Left lung (tissue), 10 donors: ENCODE results near the gene CMTR2. TPM values are rescaled to one million over a fixed set of nuclear protein-coding genes. Genes with fewer than 3 reads are reported as not detected.

ENCODE experiments used
- ATAC-seq: fragments of 200-7000 bp; cut with Tn5 transposase; one replicate; pipeline ENCODE4 v1.9.1; 2020; ENCODE audit warnings: moderate library complexity
- DNase-seq, 4 donors: peaks; one replicate each; pipeline ENCODE4 v3.0.0-alpha.2; 2013 to 2020
- H3K27ac ChIP-seq, 2 donors: fragments of 200-600 bp; sonication (generic) in 1 of 2; one replicate each; pipeline versions ENCODE4 v1.5.0 to v1.8.0; 2020 to 2021
- H3K27me3 ChIP-seq, 2 donors: fragments of 200-600 bp; sonication (generic) in 1 of 2; one replicate each; pipeline versions ENCODE4 v1.5.0 to v1.8.0; 2020 to 2021
- H3K36me3 ChIP-seq, 2 donors: fragments of 200-600 bp; sonication (generic) in 1 of 2; one replicate each; pipeline versions ENCODE4 v1.5.0 to v1.8.0; 2020 to 2021
- H3K4me1 ChIP-seq, 2 donors: fragments of 200-600 bp; one replicate each; pipeline ENCODE4 v1.8.0; 2021
- H3K4me3 ChIP-seq, 2 donors: fragments of 200-600 bp; sonication (generic) in 1 of 2; one replicate each; pipeline versions ENCODE4 v1.5.0 to v1.8.0; 2020 to 2021; ENCODE audit warnings: mild to moderate bottlenecking in 1 of 2
- H3K9me3 ChIP-seq, 2 donors: fragments of 200-600 bp; sonication (generic) in 1 of 2; one replicate each; pipeline versions ENCODE4 v1.5.0 to v1.8.0; 2020 to 2021
- intact Hi-C, 2 donors: fragments of 100-400 bp; cut with DNase I; formaldehyde crosslinking; loops; one replicate each; pipeline versions ENCODE4 v1.11.2 to v1.14.2; 2022
- polyA plus RNA-seq, 6 donors: library from polyadenylated mRNA; unstranded; fragments of 120-200 nt; gene quantifications; one replicate each; pipeline ENCODE4 v1.2.1, GENCODE V29; 2013; ENCODE audit not compliant: insufficient read length in 6 of 6
- total RNA-seq, 2 donors: library from RNA; stranded (reverse); fragmentation: NEBNext Ultra II Directional; extraction: Animal tissue kit (Norgen Biotek cat#: 25700); gene quantifications; one replicate each; pipeline ENCODE4 v1.2.1, GENCODE V29; 2021
- TF ChIP-seq, protein P1 (sequence below), 2 donors: fragments of 200-600 bp; sonication (generic) in 1 of 2; IDR thresholded peaks; one replicate each; pipeline versions ENCODE4 v1.5.0 to v1.8.0; 2021; ENCODE audit warnings: antibody characterized with exemption in 2 of 2
- donor health status: DM: no; HTN: yes; CAD: no.
- donor health status: DM: no; HTN: no; CAD: no.

The CMTR2 gene
- total and polyA plus RNA-seq, 8 donors: 16.4 to 48.8 (median 44.5) TPM

DNA sequence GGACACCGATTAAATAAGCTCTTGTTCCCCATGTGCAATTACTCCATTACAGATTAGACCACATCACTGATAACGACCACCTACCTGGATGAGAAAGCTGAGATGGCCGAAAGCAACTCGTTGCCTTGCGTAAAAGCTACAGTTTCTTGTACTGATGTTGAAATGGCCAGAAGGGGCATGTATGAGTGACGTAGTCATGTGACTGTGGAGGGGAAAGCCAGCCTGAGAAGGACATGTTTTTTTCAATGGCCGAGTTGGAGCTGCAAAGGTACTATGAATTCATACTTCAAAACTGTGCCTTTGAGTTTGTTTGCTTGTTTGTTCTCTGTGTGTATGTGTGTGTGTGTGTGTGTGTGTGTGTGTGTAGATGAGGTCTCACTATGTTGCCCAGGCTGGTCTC, 41.7 kb downstream of the CMTR2 start:
- Histone ChIP-seq H3K27me3 (no peaks in the 10 kb centered on the region), H3K4me1 (no peaks in the 10 kb centered on the region), H3K36me3 (no peaks in the 10 kb centered on the region), H3K27ac (no peak overlapping the region), H3K9me3 (no peaks in the 10 kb centered on the region), H3K4me3 (no peak overlapping the region)
- no peak for DNase-seq
- intact Hi-C loops: no loop called here
- ATAC-seq: no peak
- TF ChIP-seq, protein P1, sequence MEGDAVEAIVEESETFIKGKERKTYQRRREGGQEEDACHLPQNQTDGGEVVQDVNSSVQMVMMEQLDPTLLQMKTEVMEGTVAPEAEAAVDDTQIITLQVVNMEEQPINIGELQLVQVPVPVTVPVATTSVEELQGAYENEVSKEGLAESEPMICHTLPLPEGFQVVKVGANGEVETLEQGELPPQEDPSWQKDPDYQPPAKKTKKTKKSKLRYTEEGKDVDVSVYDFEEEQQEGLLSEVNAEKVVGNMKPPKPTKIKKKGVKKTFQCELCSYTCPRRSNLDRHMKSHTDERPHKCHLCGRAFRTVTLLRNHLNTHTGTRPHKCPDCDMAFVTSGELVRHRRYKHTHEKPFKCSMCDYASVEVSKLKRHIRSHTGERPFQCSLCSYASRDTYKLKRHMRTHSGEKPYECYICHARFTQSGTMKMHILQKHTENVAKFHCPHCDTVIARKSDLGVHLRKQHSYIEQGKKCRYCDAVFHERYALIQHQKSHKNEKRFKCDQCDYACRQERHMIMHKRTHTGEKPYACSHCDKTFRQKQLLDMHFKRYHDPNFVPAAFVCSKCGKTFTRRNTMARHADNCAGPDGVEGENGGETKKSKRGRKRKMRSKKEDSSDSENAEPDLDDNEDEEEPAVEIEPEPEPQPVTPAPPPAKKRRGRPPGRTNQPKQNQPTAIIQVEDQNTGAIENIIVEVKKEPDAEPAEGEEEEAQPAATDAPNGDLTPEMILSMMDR (IDR thresholded peaks at IDR 0.05): no peak

DNA sequence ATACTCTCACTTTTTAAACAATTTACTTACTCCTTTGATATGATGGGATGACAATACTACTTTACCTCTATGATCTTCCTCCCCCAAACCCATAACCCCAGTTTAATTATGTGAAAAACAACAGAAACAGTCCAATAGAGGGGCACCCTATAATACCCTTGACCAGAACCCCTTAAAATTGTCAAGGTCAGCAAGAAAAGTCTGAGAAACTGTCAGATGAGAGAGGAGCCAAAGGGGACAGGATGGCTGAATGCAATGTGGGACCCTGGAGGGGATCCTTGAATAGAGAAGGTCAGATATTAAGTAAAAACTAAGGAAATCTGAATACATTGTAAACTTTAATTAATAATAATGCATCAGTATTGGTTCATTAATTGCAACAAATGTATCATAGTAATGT, 42.9 kb downstream of the CMTR2 start:
- H3K36me3 ChIP-seq: no peaks in the 10 kb centered on the region
- H3K4me1 ChIP-seq: no peaks in the 10 kb centered on the region
- H3K27me3 ChIP-seq: no peaks in the 10 kb centered on the region
- ATAC-seq: no peak
- no peak overlapping the region for H3K27ac ChIP-seq
- DNase-seq: no peak
- H3K4me3 ChIP-seq: no peak overlapping the region
- no peaks in the 10 kb centered on the region for H3K9me3 ChIP-seq
- intact Hi-C loops: no loop called here
- TF ChIP-seq, protein P1 (IDR thresholded peaks at IDR 0.05): no peak

DNA sequence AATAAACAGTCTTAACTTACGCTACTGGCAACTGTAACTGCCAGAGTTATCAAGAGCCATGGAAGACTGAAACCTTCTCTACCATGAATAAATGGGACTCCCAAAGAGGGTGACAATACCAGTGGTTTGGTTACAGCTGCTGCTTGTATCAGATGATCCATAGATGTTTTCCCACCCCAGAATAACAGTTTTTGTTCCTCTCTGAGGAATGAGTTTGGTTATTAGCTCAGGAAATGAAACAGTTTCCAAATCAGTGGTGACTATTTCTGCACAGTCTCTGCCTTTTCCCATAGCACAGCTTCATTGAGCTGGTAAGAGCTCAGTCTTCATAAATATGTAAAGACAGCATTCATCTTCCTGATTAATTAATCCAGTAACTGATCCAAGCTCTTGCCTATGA, 44.7 kb downstream of the CMTR2 start:
- intact Hi-C loops: no loop called here
- H3K27ac ChIP-seq: no peak overlapping the region
- ATAC-seq (no peak), DNase-seq (no peak)
- H3K4me1 ChIP-seq: no peaks in the 10 kb centered on the region
- H3K9me3 ChIP-seq: no peaks in the 10 kb centered on the region
- H3K36me3 ChIP-seq: no peaks in the 10 kb centered on the region
- TF ChIP-seq, protein P1 (IDR thresholded peaks at IDR 0.05): no peak
- H3K4me3 ChIP-seq: no peak overlapping the region
- H3K27me3 ChIP-seq: no peaks in the 10 kb centered on the region

DNA sequence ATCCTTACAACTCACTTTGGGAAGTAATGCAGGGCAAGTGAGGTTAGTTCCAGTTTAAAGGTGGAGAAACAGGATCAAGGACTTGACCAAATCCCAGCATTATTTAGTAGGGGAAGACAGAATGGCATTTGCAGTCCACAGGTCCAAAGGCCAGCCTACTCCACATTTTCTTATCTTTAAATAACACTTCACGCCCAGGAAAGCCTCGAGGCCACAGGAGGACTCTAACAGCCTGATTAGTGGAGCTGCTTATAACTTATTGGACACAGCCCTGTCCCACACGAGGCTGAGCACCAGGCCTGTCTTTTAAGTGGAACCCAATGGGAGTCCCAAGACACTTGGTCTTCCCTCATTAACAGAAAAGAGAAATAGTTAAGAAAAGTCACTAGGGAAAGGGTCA, 46.6 kb downstream of the CMTR2 start:
- Histone ChIP-seq H3K36me3 (no peaks in the 10 kb centered on the region), H3K27me3 (no peaks in the 10 kb centered on the region), H3K9me3 (no peaks in the 10 kb centered on the region), H3K4me3 (no peak overlapping the region), H3K4me1 (no peaks in the 10 kb centered on the region), H3K27ac (no peak overlapping the region)
- DNase-seq (no peak), ATAC-seq (no peak)
- TF ChIP-seq, protein P1 (IDR thresholded peaks at IDR 0.05): no peak
- intact Hi-C loops: no loop called here

DNA sequence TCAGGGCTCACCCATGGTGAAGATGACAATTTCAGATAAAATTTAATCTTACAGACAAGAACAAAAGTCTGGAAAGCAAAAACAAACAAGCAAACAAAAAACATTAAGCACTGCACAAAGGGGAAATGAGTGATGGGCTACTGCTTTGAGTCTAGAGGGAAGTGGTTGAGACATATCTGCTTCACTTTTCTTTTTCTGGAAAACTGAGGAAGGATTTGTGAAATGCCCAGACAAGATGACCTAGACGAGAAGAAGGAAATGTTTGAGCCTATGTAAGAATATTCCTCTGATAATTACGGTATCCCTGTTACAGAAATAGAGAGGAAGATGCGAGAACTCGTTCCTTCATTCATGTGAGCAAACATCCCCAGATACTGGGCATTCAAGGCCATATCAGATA, 47.2 kb downstream of the CMTR2 start:
- H3K4me1 ChIP-seq: no peaks in the 10 kb centered on the region
- H3K27ac ChIP-seq: no peak overlapping the region
- ATAC-seq: no peak
- no peaks in the 10 kb centered on the region for H3K36me3 ChIP-seq
- TF ChIP-seq, protein P1 (IDR thresholded peaks at IDR 0.05): no peak
- H3K4me3 ChIP-seq: no peak overlapping the region
- DNase-seq: no peak
- intact Hi-C loops: no loop called here
- no peaks in the 10 kb centered on the region for H3K9me3 ChIP-seq
- no peaks in the 10 kb centered on the region for H3K27me3 ChIP-seq

Other genes starting within 250 kb of the CMTR2 start
- 1 to 10 TPM; 3.3 to 8.2 TPM for gene HYDIN, start 58.7 kb downstream of the CMTR2 start, total RNA-seq
- gene HYDIN, start 58.7 kb downstream of the CMTR2 start, polyA plus RNA-seq: 10 to 100 TPM in 5 of 6 donors, 1 to 10 TPM in 1; 7.9 to 16.8 (median 14.2) TPM
- gene CALB2, start 69.3 kb upstream of the CMTR2 start, total RNA-seq: under 1 TPM; 0.35 to 0.60 TPM
- gene CALB2, start 69.3 kb upstream of the CMTR2 start, polyA plus RNA-seq: not detected
- gene TLE7, start 152.7 kb upstream of the CMTR2 start, total RNA-seq: not detected
- gene TLE7, start 152.7 kb upstream of the CMTR2 start, polyA plus RNA-seq: not detected
- gene ZNF23, start 172.8 kb upstream of the CMTR2 start, total RNA-seq: 1 to 10 TPM; 6.8 to 7.8 TPM
- 10 to 100 TPM; 15.7 to 19.9 (median 17.6) TPM for gene ZNF23, start 172.8 kb upstream of the CMTR2 start, polyA plus RNA-seq
- gene ZNF19, start 199.9 kb upstream of the CMTR2 start, total RNA-seq: 1 to 10 TPM; 6.9 to 7.6 TPM
- 10 to 100 TPM in 5 of 6 donors, 1 to 10 TPM in 1; 9.7 to 13.9 (median 11.0) TPM for gene ZNF19, start 199.9 kb upstream of the CMTR2 start, polyA plus RNA-seq
- gene CHST4, start 237.0 kb upstream of the CMTR2 start, total RNA-seq: under 1 TPM; 0.12 to 0.26 TPM
- under 1 TPM in 3 of 6 donors, not detected in 3; 0.07 to 0.14 (median 0.10) TPM for gene CHST4, start 237.0 kb upstream of the CMTR2 start, polyA plus RNA-seq